ENCODE data around the gene BAHD1.

- TF ChIP-seq YY1 (IDR thresholded peaks at IDR 0.05; ENCODE audit: insufficient read depth, insufficient read length) (no peak), ZNF274 (IDR thresholded peaks at IDR 0.05; ENCODE audit: low read depth, low read length) (no peak), SUZ12 (IDR thresholded peaks at IDR 0.05; ENCODE audit: extremely low read depth, insufficient read depth, insufficient read length) (no peak)
These were observed 4.0 kb downstream of the BAHD1 start for GRCh38 chr15:40444736-40445135.

Data from NT2/D1 (cell line).